Activated CD4-positive, alpha-beta T cell treated with anti-CD3 and anti-CD28 coated beads, Interleukin-2, amount 10 ng/mL, durations not matched to agents 24 days and 14 days (primary cell): ENCODE measurements around the gene ELP5. TPM values are rescaled to one million over a fixed set of nuclear protein-coding genes. Genes with fewer than 3 reads are reported as not detected.

Experiments used
- DNase-seq: peaks from one replicate; pipeline ENCODE4 v3.0.0; 2022
- H3K27ac Mint-ChIP-seq: one replicate; pipeline ENCODE4 v1.8.0; 2022; ENCODE audit warnings: mild to moderate bottlenecking, mixed read lengths
- H3K27me3 Mint-ChIP-seq: one replicate; pipeline ENCODE4 v1.8.0; 2022; ENCODE audit warnings: mixed read lengths
- H3K36me3 Mint-ChIP-seq: one replicate; pipeline ENCODE4 v1.8.0; 2022; ENCODE audit warnings: low read depth, mild to moderate bottlenecking, mixed read lengths
- H3K4me1 Mint-ChIP-seq: one replicate; pipeline ENCODE4 v1.8.0; 2021; ENCODE audit warnings: mixed read lengths
- H3K4me3 Mint-ChIP-seq: one replicate; pipeline ENCODE4 v1.8.0; 2022; ENCODE audit warnings: mild to moderate bottlenecking, moderate library complexity, mixed read lengths
- H3K9me3 Mint-ChIP-seq: one replicate; pipeline ENCODE4 v1.8.0; 2021; ENCODE audit warnings: mixed read lengths
- intact Hi-C: fragments of 100-400 bp; cut with micrococcal nuclease; formaldehyde crosslinking; loops from one replicate; pipeline ENCODE4 v1.15.1; 2023
- total RNA-seq: library from RNA; stranded (reverse); gene quantifications from 2 replicates; pipeline ENCODE4 v1.2.3, GENCODE V29; 2022

Gene ELP5
- total RNA-seq, 1 donor from 2014 or later: 74.3 TPM

- no peaks in the 10 kb centered on the region for H3K27me3 Mint-ChIP-seq
- intact Hi-C loops: no loop called here
- peaks cover 33% of the 10 kb centered on the region for H3K4me1 Mint-ChIP-seq
- H3K9me3 Mint-ChIP-seq: no peaks in the 10 kb centered on the region
- H3K27ac Mint-ChIP-seq: no peak overlapping the region
- peaks cover 34% of the 10 kb centered on the region for H3K36me3 Mint-ChIP-seq
- H3K4me3 Mint-ChIP-seq: no peak overlapping the region
- no peak for DNase-seq
These were observed 29.7 kb upstream of the ELP5 start for GRCh38 chr17:7222093-7222971.

GRCh38 chr17:7222972-7223292 is 29.1 kb upstream of the ELP5 start:
- intact Hi-C loops: no loop called here
- Mint-ChIP-seq H3K27ac (no peak overlapping the region), H3K9me3 (no peaks in the 10 kb centered on the region), H3K4me3 (no peak overlapping the region), H3K36me3 (peaks cover 36% of the 10 kb centered on the region), H3K4me1 (peaks cover 31% of the 10 kb centered on the region), H3K27me3 (no peaks in the 10 kb centered on the region)
- no peak for DNase-seq

DNA sequence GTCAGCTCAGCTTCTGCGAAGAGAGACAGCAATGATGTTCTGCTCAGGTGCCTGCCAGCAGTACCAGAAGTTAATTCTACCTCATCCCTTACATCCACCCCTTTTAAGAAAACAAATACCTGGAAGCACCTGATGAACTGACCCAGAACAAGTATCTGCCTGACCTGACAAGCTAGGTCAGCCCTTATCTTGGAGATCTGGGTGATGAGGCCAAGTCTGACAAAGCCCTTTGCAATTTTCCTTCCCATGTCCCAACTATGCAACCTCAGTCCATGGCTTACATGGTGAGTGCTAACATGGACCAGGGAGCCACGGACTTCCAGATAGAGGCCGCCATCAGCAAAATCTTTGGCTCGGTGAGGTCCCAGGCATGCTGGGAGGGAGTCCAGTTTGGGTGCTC is 28.6 kb upstream of the ELP5 start:
- Mint-ChIP-seq H3K4me3 (no peak overlapping the region), H3K9me3 (no peaks in the 10 kb centered on the region), H3K27ac (no peak overlapping the region), H3K36me3 (peaks cover 40% of the 10 kb centered on the region), H3K4me1 (peaks cover 32% of the 10 kb centered on the region), H3K27me3 (no peaks in the 10 kb centered on the region)
- intact Hi-C loops: no loop called here
- no peak for DNase-seq

DNA sequence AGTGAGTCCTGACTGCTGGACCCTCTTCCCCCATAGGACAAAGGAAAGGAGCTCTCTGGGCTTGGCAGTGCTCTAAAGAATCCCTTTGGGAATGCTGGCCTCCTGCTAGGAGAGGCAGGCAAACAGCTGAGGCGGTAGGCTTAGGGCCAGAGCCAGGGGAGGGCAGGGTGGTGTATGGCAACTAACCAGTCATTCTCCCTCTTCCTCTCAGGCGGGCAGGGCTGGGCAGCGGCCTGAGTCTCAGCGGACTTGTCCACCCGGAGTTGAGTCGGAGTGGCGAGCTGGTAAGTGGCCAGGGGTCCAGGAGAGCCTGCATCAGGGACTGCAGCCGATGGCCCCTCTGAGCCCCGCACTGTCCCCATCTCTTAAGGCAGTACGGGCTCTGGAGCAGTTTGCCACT is 27.9 kb upstream of the ELP5 start:
- Mint-ChIP-seq H3K27ac (no peak overlapping the region), H3K36me3 (peaks cover 44% of the 10 kb centered on the region), H3K27me3 (no peaks in the 10 kb centered on the region), H3K9me3 (no peaks in the 10 kb centered on the region), H3K4me3 (no peak overlapping the region), H3K4me1 (peaks cover 28% of the 10 kb centered on the region)
- DNase-seq: no peak
- intact Hi-C loops: no loop called here

DNA sequence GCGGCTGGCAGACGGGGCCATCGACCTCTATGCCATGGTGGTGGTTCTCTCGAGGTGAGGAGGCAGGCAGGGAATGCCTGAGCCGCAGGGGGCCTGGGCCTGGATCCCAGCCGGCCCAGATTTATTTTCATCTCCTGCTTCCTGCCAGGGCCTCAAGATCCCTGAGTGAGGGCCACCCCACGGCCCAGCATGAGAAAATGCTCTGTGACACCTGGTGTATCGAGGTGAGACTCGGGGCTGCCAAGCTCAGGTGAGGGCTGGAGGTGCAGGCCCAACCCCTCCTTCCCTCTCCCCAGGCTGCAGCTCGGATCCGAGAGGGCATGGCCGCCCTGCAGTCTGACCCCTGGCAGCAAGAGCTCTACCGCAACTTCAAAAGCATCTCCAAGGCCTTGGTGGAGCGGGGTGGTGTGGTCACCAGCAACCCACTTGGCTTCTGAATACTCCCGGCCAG is 27.3 kb upstream of the ELP5 start:
- no peak overlapping the region for H3K4me3 Mint-ChIP-seq
- intact Hi-C loops: no loop called here
- DNase-seq: no peak
- H3K9me3 Mint-ChIP-seq: no peaks in the 10 kb centered on the region
- peaks cover 23% of the 10 kb centered on the region for H3K4me1 Mint-ChIP-seq
- H3K36me3 Mint-ChIP-seq: peaks cover 49% of the 10 kb centered on the region
- H3K27me3 Mint-ChIP-seq: no peaks in the 10 kb centered on the region
- H3K27ac Mint-ChIP-seq: no peak overlapping the region

DNA sequence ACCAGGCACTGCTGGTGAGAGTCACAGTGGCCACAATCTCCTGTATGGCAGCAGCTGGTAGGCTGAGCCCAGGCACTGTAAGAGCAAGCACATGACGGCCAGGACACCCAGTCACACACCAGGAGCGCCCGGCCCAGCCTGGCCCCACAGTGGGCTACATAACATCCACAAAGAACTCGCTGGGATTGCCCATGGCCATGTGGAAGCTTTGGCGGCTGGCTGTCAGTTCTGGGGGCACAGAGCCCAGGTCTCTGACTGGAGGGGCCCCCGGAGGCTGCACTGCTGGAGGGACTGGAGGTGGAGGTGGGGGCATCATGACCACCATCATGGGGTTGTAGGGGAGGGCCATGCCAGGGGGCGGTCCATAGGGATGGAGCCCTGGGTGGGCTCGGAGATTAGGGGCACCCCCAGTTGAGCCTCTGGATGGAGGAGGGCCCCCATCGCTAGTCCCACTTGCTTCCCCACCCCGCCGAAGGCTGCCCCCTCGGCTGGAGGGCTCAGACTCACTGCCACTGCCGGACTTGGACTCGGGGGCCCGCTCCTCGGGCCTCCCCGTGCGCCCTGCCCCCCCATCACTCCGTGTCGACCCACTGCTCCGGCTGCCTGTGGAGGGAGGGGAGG is 26.2 kb upstream of the ELP5 start:
- H3K4me3 Mint-ChIP-seq: no peak overlapping the region
- H3K9me3 Mint-ChIP-seq: no peaks in the 10 kb centered on the region
- H3K4me1 Mint-ChIP-seq: peaks cover 17% of the 10 kb centered on the region
- H3K27me3 Mint-ChIP-seq: no peaks in the 10 kb centered on the region
- intact Hi-C loops: no loop called here
- DNase-seq: no peak
- H3K27ac Mint-ChIP-seq: no peak overlapping the region
- H3K36me3 Mint-ChIP-seq: peaks cover 50% of the 10 kb centered on the region

GRCh38 chr17:7226721-7227710 is 25.0 kb upstream of the ELP5 start:
- no peak for DNase-seq
- peak overlapping the region; percentile 48 for H3K27ac Mint-ChIP-seq
- intact Hi-C loops: no loop called here
- no peaks in the 10 kb centered on the region for H3K9me3 Mint-ChIP-seq
- no peaks in the 10 kb centered on the region for H3K27me3 Mint-ChIP-seq
- H3K4me1 Mint-ChIP-seq: peaks cover 11% of the 10 kb centered on the region
- peaks cover 47% of the 10 kb centered on the region for H3K36me3 Mint-ChIP-seq
- H3K4me3 Mint-ChIP-seq: no peak overlapping the region

DNA sequence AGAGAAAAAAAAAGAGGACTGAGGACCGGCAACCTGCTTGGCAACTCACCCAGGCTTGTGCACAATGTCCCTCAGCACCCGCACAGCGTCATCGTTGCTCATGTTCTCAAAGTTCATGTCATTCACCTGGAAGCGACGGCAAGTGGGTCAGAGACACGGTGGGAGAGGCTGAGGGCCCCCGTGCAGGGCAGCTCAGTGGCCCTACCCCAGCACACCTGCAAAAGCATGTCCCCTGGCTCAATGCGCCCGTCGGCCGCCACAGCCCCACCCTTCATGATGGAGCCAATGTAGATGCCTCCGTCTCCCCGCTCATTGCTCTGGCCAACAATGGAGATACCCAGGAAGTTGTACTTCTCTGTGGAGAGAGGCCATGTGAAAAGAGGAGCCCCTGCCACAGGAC is 23.1 kb upstream of the ELP5 start:
- no peak for DNase-seq
- intact Hi-C loops: no loop called here
- H3K4me3 Mint-ChIP-seq: no peak overlapping the region
- no peak overlapping the region for H3K27ac Mint-ChIP-seq
- no peaks in the 10 kb centered on the region for H3K27me3 Mint-ChIP-seq
- H3K36me3 Mint-ChIP-seq: peaks cover 46% of the 10 kb centered on the region
- peaks cover 25% of the 10 kb centered on the region for H3K4me1 Mint-ChIP-seq
- H3K9me3 Mint-ChIP-seq: no peaks in the 10 kb centered on the region

- intact Hi-C loops: no loop called here
- DNase-seq: no peak
- Mint-ChIP-seq H3K9me3 (no peaks in the 10 kb centered on the region), H3K27ac (no peak overlapping the region), H3K36me3 (peaks cover 46% of the 10 kb centered on the region), H3K4me3 (no peak overlapping the region), H3K4me1 (peaks cover 27% of the 10 kb centered on the region), H3K27me3 (peaks cover 2% of the 10 kb centered on the region)
These were observed 22.5 kb upstream of the ELP5 start for GRCh38 chr17:7229504-7229903.

- Mint-ChIP-seq H3K9me3 (no peaks in the 10 kb centered on the region), H3K36me3 (peaks cover 58% of the 10 kb centered on the region), H3K27ac (no peak overlapping the region), H3K4me3 (peak overlapping the region; percentile 27), H3K4me1 (peaks cover 48% of the 10 kb centered on the region), H3K27me3 (peaks cover 2% of the 10 kb centered on the region)
- DNase-seq: no peak
- intact Hi-C loops: loop anchor here (10.0 kb wide), 2 partner anchors 613 to 923 kb away; partner anchors contain the start of gene PER1
These were observed 19.9 kb upstream of the ELP5 start for GRCh38 chr17:7232114-7232513.

- H3K4me1 Mint-ChIP-seq: peaks cover 47% of the 10 kb centered on the region
- intact Hi-C loops: loop anchor here (1.0 to 10.0 kb wide), 4 partner anchors 14 to 921 kb away; partner anchors contain the start of genes ACADVL, DLG4 and PER1
- peaks cover 2% of the 10 kb centered on the region for H3K27me3 Mint-ChIP-seq
- H3K27ac Mint-ChIP-seq: peak overlapping the region; percentile 94
- peak overlapping the region; percentile 99 for H3K4me3 Mint-ChIP-seq
- H3K36me3 Mint-ChIP-seq: peaks cover 52% of the 10 kb centered on the region
- no peak for DNase-seq
- no peaks in the 10 kb centered on the region for H3K9me3 Mint-ChIP-seq
These were observed 18.3 kb upstream of the ELP5 start for GRCh38 chr17:7233701-7234082.

GRCh38 chr17:7234083-7234951 is 17.7 kb upstream of the ELP5 start, which contains the start of gene DVL2:
Gene DVL2 (minus strand): TSS chr17:7234517. CDS start chr17:7234262, 255 bp downstream.
- Mint-ChIP-seq H3K36me3 (peaks cover 51% of the 10 kb centered on the region), H3K27me3 (peaks cover 2% of the 10 kb centered on the region), H3K4me3 (peak within 1 kb of the TSS; percentile 99), H3K4me1 (peaks cover 47% of the 10 kb centered on the region), H3K27ac (peak within 1 kb of the TSS; percentile 94), H3K9me3 (no peaks in the 10 kb centered on the region)
- peak; percentile 98 for DNase-seq
- intact Hi-C loops: loop anchor here (1.0 to 10.0 kb wide), 4 partner anchors 15 to 920 kb away; partner anchors contain the start of genes ACADVL, DLG4 and PER1
